Neural cell (in vitro differentiated cells): Measurements from ENCODE around the gene ZMYM2. TPM values are rescaled to one million over a fixed set of nuclear protein-coding genes. Genes with fewer than 3 reads are reported as not detected.

Experiments
- H2AFZ ChIP-seq: fragments of 200-600, 300-800 bp; sonication (generic), shearing (Covaris generic); 2 replicates; pipeline ENCODE4 v1.6.0; 2014; ENCODE audit warnings: low read depth, mild to moderate bottlenecking, antibody characterized with exemption, low read length, moderate library complexity
- H3F3A ChIP-seq: fragments of 200-600 bp; shearing (Covaris generic); 2 replicates; pipeline ENCODE4 v1.6.1; 2016; ENCODE audit warnings: mild to moderate bottlenecking, moderate library complexity, mixed read lengths, antibody characterized with exemption, low read length; ENCODE audit not compliant: insufficient read depth, poor library complexity, severe bottlenecking
- H3K27ac ChIP-seq: fragments of 200-600, 300-800 bp; sonication (generic), shearing (Covaris generic); 2 replicates; pipeline ENCODE4 v1.5.1; 2014; ENCODE audit warnings: mild to moderate bottlenecking, low read length, moderate library complexity
- H3K27me3 ChIP-seq: fragments of 300-800, 200-600 bp; sonication (generic), shearing (Covaris generic); 2 replicates; pipeline ENCODE4 v1.6.0; 2014; ENCODE audit warnings: mild to moderate bottlenecking, low read depth, low read length, moderate library complexity; ENCODE audit not compliant: insufficient read depth
- H3K36me3 ChIP-seq: fragments of 300-800, 200-600 bp; sonication (generic), shearing (Covaris generic); 2 replicates; pipeline ENCODE4 v1.5.1; 2014; ENCODE audit warnings: mild to moderate bottlenecking, antibody characterized with exemption, low read length, moderate library complexity; ENCODE audit not compliant: insufficient read depth
- H3K4me2 ChIP-seq: fragments of 300-800, 200-600 bp; sonication (generic), shearing (Covaris generic); 2 replicates; pipeline ENCODE4 v1.6.0; 2014; ENCODE audit warnings: mild to moderate bottlenecking, low read length
- H3K4me3 ChIP-seq: fragments of 300-800, 200-600 bp; sonication (generic), shearing (Covaris generic); 2 replicates; pipeline ENCODE4 v1.5.1; 2014; ENCODE audit warnings: mild to moderate bottlenecking, low read length, moderate library complexity
- H3K79me2 ChIP-seq: fragments of 200-600 bp; shearing (Covaris generic); replicated peaks from 2 replicates; pipeline ENCODE4 v1.6.0; 2014; ENCODE audit warnings: mild to moderate bottlenecking, low read length, moderate library complexity; ENCODE audit not compliant: insufficient read depth
- H3K9ac ChIP-seq: fragments of 300-800, 200-600 bp; sonication (generic), shearing (Covaris generic); 2 replicates; pipeline ENCODE4 v1.6.1; 2016; ENCODE audit warnings: mild to moderate bottlenecking, low read length, mixed read lengths
- H3K9me2 ChIP-seq: fragments of 200-600 bp; shearing (Covaris generic); 2 replicates; pipeline ENCODE4 v1.6.1; 2016; ENCODE audit warnings: mild to moderate bottlenecking, low read length, mixed read lengths; ENCODE audit not compliant: insufficient read depth
- H3K9me3 ChIP-seq: fragments of 200-600, 300-800 bp; sonication (generic), shearing (Covaris generic); 2 replicates; pipeline ENCODE4 v1.6.1; 2016; ENCODE audit warnings: mild to moderate bottlenecking, mixed run types, low read length, moderate library complexity, mixed read lengths
- H4K20me1 ChIP-seq: fragments of 200-600 bp; shearing (Covaris generic); 2 replicates; pipeline ENCODE4 v1.6.1; 2016; ENCODE audit warnings: mild to moderate bottlenecking, mixed run types; ENCODE audit not compliant: insufficient read depth
- CTCF ChIP-seq: fragments of 450-650 bp; IDR thresholded peaks from 2 replicates; pipeline ENCODE4 v1.5.1; 2014; ENCODE audit warnings: antibody characterized with exemption, mild to moderate bottlenecking, moderate library complexity; ENCODE audit not compliant: poor library complexity, severe bottlenecking
- EP300 ChIP-seq: fragments of 450-650 bp; conservative IDR thresholded peaks from 2 replicates; pipeline ENCODE4 v1.6.1; 2014; ENCODE audit warnings: antibody characterized with exemption, mild to moderate bottlenecking, moderate library complexity; ENCODE audit not compliant: poor library complexity, severe bottlenecking
- EZH2 ChIP-seq: fragments of 200-600, 300-800 bp; shearing (Covaris generic), sonication (generic); IDR thresholded peaks from 2 replicates; pipeline ENCODE4 v1.6.1; 2014; ENCODE audit warnings: antibody characterized with exemption, low read length, borderline replicate concordance, mild to moderate bottlenecking; ENCODE audit not compliant: insufficient read depth, poor library complexity, severe bottlenecking
- MXI1 ChIP-seq: fragments of 450-650 bp; conservative IDR thresholded peaks from 2 replicates; pipeline ENCODE4 v1.6.1; 2014; ENCODE audit warnings: antibody characterized with exemption, mild to moderate bottlenecking; ENCODE audit not compliant: poor library complexity, severe bottlenecking
- POLR2AphosphoS5 ChIP-seq: IDR thresholded peaks from 2 replicates; pipeline ENCODE4 v1.6.1; 2012
- RAD21 ChIP-seq: fragments of 450-650 bp; conservative IDR thresholded peaks from 2 replicates; pipeline ENCODE4 v1.6.1; 2014; ENCODE audit warnings: antibody characterized with exemption, mild to moderate bottlenecking, moderate library complexity
- REST ChIP-seq: IDR thresholded peaks from 2 replicates; pipeline ENCODE4 v1.6.1; 2012; ENCODE audit warnings: borderline replicate concordance
- SMC3 ChIP-seq: fragments of 450-650 bp; conservative IDR thresholded peaks from 2 replicates; pipeline ENCODE4 v1.6.1; 2014; ENCODE audit warnings: antibody characterized with exemption, mild to moderate bottlenecking, moderate library complexity; ENCODE audit not compliant: poor library complexity
- TAF1 ChIP-seq: IDR thresholded peaks from 2 replicates; pipeline ENCODE4 v1.6.1; 2012; ENCODE audit warnings: low read depth
- polyA plus RNA-seq: library from polyadenylated mRNA; depleted of rRNA; stranded (reverse); fragments of >200 nt; gene quantifications from 2 replicates; pipeline ENCODE4 v1.2.3, GENCODE V29; 2014

ZMYM2 gene
- polyA plus RNA-seq, 1 donor from 2014 or later: 92.2 TPM

- Histone ChIP-seq H2AFZ (no peak overlapping the region), H3K27me3 (no peaks in the 10 kb centered on the region), H3F3A (no peaks in the 10 kb centered on the region), H3K36me3 (peaks cover 35% of the 10 kb centered on the region), H3K27ac (no peak overlapping the region), H3K9me2 (no peaks in the 10 kb centered on the region), H3K4me3 (no peak overlapping the region), H3K9ac (no peak overlapping the region), H3K4me2 (no peak overlapping the region), H3K9me3 (no peaks in the 10 kb centered on the region), H4K20me1 (no peaks in the 10 kb centered on the region), H3K79me2 (no peaks in the 10 kb centered on the region)
- TF ChIP-seq POLR2AphosphoS5 (no peak), CTCF (no peak), REST (no peak)
Observed at GRCh38 chr13:20064128-20064527, 105.6 kb downstream of the ZMYM2 start.

GRCh38 chr13:20065516-20065915, 107.0 kb downstream of the ZMYM2 start:
- H3K36me3 ChIP-seq: peaks cover 35% of the 10 kb centered on the region
- H3K9ac ChIP-seq: no peak overlapping the region
- H4K20me1 ChIP-seq: no peaks in the 10 kb centered on the region

More at GRCh38 chr13:20065516-20065915, 107.0 kb downstream of the ZMYM2 start:
- H3K27ac ChIP-seq: no peak overlapping the region
- TF ChIP-seq RAD21 (no peak), SMC3 (no peak), CTCF (no peak), POLR2AphosphoS5 (no peak), MXI1 (no peak), TAF1 (no peak), EP300 (no peak), EZH2 (no peak), REST (no peak)
- H3F3A ChIP-seq: no peaks in the 10 kb centered on the region
- H2AFZ ChIP-seq: no peak overlapping the region
- no peaks in the 10 kb centered on the region for H3K27me3 ChIP-seq
- H3K79me2 ChIP-seq: no peaks in the 10 kb centered on the region
- H3K4me3 ChIP-seq: no peak overlapping the region
- no peak overlapping the region for H3K4me2 ChIP-seq
- no peaks in the 10 kb centered on the region for H3K9me3 ChIP-seq
- no peaks in the 10 kb centered on the region for H3K9me2 ChIP-seq
